SH-SY5Y (cell line): ENCODE measurements around the gene TRIM51.
"Not testable (repeated sequence)": the region's sequence is repeated elsewhere in the genome, so short reads cannot be mapped to it uniquely, and the experiment has no call there.

Experiments
- GATA2 ChIP-seq: IDR thresholded peaks from 2 replicates; pipeline ENCODE4 v1.6.1; 2011; ENCODE audit warnings: mild to moderate bottlenecking, low read depth, low read length
- GATA3 ChIP-seq: IDR thresholded peaks from 2 replicates; pipeline ENCODE4 v1.6.1; 2011; ENCODE audit warnings: low read depth, mild to moderate bottlenecking, low read length, moderate library complexity

Gene TRIM51, protein sequence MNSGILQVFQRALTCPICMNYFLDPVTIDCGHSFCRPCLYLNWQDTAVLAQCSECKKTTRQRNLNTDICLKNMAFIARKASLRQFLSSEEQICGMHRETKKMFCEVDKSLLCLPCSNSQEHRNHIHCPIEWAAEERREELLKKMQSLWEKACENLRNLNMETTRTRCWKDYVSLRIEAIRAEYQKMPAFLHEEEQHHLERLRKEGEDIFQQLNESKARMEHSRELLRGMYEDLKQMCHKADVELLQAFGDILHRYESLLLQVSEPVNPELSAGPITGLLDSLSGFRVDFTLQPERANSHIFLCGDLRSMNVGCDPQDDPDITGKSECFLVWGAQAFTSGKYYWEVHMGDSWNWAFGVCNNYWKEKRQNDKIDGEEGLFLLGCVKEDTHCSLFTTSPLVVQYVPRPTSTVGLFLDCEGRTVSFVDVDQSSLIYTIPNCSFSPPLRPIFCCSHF

DNA sequence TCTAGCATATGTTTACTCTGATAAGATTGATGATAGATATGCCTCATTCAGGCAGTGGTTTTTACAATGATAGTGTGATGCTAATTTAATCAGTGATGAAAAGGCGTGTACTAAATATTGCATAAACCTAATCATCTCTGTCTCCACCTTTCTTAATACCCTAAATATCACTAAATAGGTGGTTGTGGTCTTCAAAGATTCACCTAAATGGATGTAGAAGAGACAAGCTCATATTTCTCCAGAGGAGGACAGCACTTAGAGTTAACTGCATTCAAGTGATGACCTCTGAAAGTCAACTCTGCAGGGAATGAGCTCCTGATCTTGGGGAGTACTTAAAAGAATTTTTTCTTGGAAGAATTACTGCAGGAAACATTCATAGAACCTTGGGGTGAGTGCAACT, at the start of gene TRIM51:
Gene TRIM51, plus strand, starts transcription at position 301 of the 400 bp plus-strand sequence. CDS start 2,132 bp downstream, outside the sequence.
- TF ChIP-seq GATA3, GATA2: not testable (repeated sequence)

DNA sequence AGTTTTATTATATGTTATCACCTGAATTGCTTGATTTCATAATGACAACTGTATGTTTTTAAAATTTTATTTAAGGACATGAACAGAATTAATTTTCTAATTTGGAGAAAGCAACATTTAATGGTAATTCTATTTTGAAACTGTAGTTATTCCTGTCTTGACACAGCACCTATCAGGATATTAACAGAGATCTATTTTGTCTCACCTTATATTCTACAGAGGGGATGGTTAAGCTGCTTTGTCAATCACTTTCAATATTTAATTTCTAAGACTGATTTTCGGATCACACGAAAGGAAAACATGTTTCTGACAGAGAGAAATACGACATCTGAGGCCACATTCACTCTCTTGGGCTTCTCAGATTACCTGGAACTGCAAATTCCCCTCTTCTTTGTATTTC, 44.6 kb upstream of the TRIM51 start, which contains the start of gene OR5D16:
Gene OR5D16, plus strand, starts transcription at position 301 of the 400 bp plus-strand sequence. Its CDS starts 0 bp downstream, at position 301.
- no peak for TF ChIP-seq GATA2
- TF ChIP-seq GATA3 = no peak

DNA sequence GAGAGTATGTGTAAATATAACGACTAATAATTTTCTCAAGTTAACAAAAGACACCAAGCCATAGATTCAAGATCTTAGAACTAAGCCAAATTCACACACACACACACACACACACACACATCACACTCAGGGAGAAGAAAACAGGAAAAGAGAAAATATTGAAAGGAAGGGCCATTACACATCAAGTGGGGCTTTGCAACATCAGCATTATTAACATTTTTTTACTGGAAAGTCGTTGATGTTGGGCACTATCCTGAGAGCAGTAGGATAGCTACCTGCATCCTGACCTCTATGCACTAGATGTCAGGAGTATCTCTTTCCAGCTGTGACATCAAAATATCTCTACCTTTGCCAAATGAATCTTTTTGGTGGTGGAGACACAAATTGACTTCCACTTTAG, 35.6 kb upstream of the TRIM51 start:
- TF ChIP-seq GATA3 (no peak), GATA2 (no peak)

DNA sequence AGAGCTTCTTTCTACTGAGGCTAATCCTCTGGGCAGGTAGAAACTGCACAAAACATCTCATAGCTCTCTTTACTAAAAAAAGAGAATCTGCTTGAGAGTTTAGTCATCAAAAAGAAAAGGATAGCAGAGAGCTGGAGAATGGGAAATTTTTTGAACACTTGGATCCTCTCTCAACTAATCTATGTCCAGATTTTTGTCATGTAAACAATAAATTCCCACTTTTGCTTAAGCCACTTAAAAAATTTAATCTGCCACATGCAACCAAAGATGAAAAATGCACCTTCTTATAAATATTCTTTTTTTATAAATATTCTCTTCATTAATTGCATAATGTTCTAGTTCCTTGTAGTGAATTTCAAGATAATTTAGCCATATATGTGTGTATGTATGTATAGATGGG, 34.1 kb upstream of the TRIM51 start:
- TF ChIP-seq GATA2 = no peak
- TF ChIP-seq GATA3 = no peak

DNA sequence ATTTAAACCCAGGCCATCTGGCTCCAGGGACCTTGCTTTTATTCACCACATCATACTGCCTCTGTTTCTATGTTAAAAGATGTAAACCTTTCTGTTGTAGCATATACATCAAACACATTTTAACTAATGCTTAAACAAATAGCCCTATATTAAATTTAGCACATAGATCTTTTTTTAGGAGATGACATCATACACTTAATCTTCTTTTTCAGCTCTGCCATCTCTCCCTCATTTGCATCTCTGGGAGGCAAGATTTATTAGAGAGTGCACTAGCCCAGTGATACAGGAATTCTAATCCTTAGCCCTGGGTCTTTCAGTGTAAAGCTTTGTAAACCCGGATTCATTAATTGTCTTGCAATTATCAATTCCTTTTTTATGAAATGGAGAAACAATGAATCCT, 31.0 kb upstream of the TRIM51 start:
- TF ChIP-seq GATA2 (no peak), GATA3 (no peak)

DNA sequence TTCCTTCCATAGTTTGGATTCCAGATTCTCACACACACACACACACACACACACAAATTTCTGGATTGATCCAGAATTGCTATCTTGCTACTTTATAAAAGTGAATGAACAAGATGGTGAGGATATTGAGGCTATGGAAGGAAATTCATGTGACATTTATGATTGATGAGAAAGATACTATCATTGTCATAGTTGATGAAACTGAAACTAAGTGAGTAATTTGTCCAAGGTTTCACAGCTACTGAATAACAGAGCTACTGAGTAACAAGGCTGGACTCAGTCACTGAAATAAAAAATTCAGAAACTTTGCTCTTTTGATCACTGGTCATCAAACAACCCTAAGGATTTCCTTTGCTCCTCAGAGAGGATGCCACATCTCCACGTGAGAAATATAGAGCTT, 28.4 kb upstream of the TRIM51 start:
- no peak for TF ChIP-seq GATA2
- TF ChIP-seq GATA3 = no peak

DNA sequence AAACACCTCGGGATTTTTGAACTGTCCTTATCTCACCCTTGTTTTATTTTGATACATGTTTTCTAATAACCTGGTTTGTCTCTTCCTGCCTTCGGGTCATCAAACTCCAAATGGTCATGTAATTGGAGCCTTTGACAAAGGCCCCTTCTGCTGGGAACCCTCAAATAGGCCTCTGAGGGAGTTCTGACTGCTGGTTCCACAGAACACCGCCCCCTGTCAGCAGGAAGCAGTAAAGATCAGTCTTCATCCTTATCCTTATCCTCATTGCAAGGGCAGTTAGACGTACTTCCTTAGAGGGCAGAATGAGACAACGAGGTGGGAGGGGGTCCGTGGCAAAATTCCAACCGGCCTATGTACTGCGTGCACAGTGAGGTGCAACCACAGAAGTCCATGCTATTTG, 12.1 kb downstream of the TRIM51 start:
- TF ChIP-seq GATA3 (no peak), GATA2 (no peak)

DNA sequence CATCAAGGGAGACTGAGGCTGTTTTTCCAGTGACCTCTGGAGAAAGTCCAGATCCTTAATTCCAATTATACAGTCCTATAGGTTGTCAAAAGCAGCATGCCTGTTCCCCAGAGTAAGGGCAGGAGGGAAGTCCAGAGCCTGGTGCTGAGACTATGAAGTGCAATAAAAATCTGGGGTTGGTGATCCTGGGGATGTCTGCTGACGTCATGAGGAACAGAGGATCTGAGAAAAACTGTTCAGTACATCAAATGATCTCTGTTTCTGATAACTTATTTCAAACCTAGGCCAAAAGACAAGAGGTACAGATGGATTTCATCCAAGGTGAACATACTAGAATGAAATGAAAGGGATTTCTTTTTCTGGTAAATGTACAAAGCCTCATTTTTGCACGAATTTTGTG, 19.2 kb downstream of the TRIM51 start:
- no peak for TF ChIP-seq GATA3
- TF ChIP-seq GATA2 = no peak

DNA sequence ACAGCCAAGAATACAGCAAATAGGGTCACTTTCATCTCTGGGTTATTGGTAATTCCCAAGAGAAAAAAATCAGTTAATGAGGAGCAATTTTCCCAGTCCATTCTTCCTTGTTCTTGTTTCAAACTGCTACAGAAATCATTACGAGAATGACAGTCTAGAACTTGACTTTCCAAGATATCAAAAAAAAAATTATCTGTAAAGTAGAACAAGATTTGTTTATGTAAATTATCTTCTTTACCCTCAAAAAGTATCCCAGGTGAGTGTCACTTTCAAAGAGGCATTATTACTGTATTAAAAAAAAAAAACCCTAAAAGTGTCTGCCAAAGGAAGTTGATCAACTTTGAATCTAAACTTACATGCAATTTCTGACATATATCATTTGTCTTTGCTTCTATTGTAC, 31.4 kb downstream of the TRIM51 start, which contains the start of gene OR5W2:
Gene OR5W2, minus strand, starts transcription at position 101 of the 400 bp plus-strand sequence. Its CDS starts 0 bp downstream, at position 101.
- TF ChIP-seq GATA2 (no peak), GATA3 (no peak)

DNA sequence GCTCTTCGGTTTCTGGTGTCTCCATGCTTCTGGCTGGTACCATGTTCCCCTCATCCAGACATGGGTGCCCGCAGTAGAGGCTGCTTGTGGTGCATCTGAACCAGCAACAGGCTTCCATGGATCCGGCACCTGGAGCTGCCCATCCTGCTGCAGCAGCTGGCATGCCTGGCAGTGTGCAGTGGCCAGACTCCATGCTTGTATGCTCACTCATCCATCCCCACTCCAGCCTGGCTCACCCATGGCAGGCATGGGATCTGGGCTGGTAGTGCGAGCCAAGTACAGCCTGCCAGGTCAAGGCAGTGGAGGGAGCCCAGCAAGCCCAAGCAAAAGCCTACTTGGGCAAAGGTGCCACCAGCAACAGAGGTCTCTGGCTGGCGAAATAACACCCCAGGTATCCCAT, 37.4 kb downstream of the TRIM51 start:
- TF ChIP-seq GATA2 = no peak

DNA sequence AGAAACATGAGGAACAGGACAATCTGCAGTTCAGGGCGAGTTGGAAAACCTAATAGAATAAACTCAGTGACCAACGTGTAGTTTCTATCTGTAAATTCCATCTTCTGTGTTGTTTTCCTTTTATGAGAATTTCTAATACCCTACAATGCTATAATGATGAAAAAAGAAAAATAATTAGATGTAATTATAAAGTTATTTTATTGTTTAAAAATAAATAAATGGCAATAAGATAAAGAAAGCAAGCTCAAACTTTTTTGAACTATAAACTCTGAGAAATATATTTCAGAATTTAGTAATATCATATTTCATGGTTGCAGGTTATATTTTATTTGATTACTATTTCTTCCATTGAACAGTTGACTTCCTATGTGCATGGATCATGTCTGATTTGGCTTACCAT, 53.2 kb downstream of the TRIM51 start, which contains the start of gene OR5I1:
Gene OR5I1, minus strand, starts transcription at position 101 of the 400 bp plus-strand sequence. Its CDS starts 0 bp downstream, at position 101.
- no peak for TF ChIP-seq GATA2
- no peak for TF ChIP-seq GATA3
